HG03354 (cell line): ENCODE measurements around the gene GAS2L1.

Source experiments
- ATAC-seq: cut with Tn5 transposase; IDR thresholded peaks from one replicate; pipeline ENCODE4 v1.9.1; 2021; ENCODE audit warnings: mild to moderate bottlenecking; ENCODE audit not compliant: unreplicated experiment, poor library complexity, severe bottlenecking

GAS2L1 gene

DNA sequence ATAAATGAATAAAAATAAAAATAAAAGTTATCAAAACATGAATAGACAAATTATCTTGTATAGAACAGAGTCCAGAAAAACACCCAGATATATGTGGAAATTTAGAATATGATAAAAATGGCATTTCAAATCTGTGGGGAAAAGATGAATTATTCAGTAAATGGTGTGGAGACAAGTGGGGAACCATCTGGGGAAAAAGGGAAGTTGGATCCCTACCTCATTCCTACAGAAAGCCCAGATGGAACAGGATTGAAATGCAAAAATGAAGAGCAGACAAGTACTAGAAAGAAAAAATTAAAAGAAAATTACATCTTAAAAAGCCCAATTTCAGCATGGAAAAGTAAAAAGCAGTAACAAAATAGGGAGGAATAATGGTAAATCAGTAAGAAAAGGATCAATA, 17.2 kb downstream of the GAS2L1 start:
- no peak for ATAC-seq

DNA sequence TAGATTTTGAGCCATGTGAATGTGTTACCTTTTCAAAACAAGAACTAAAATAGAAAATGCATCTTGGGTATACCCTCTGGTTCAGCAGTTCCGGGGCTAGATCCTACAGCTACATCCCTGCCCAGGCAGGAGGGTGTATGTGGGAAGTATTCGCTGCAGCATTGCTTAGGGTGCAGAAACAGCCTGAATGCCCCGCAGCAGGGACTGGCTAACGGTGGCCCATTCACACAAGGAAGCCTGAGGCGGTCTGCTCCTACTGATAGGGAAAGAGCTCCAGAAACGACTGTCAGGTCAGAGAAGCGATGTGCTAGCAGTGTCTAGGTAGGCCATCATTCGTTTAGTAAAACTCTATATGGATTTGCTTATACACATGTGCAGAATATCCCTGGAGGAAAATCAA, 18.9 kb downstream of the GAS2L1 start:
- ATAC-seq, result no peak

DNA sequence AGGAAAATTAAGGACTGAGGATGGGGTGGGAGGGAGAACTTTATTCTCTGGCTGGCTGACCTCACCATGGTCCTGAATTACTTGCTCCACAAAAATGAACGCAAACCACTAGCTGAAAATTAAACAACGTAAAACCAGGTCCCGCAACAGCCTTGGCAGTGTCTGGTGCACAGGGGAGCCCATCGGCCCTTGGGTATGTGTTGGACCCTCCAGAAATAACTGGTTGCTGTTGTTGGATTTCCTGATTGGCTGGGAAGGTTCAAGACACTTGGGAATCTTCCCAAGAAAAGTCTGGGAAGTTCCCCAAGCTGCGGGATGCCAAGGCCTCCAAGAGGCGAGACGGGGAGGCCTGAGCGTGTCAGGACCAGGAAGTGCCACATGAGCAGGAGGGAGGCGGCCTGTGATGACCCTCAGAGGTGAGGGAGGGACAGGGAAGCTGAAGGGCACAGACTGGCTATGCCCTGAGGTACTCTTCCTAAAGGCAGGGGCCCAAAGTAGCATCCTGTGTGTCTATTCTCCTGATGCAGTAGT, 19.4 kb downstream of the GAS2L1 start:
- no peak for ATAC-seq

DNA sequence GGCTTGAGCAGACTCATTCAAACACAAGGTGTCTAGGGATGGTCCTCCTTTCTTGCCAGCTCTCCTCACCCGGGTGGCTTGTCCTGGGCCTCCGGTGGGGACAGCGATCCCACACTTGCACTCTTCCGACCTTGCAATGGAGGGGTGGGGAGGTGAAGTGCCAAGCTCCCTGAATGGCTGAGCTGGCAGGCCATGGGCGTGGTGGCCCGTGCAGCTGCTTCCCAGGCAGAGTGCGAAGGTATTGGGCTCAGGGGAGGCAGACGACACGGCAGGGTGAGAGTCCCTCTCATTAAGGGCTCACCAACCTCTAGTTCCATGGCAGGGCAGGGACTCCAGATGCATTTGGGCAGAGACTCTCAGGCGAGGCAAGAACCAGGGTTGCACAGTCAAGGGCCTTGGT, 20.0 kb downstream of the GAS2L1 start:
- ATAC-seq, result no peak

DNA sequence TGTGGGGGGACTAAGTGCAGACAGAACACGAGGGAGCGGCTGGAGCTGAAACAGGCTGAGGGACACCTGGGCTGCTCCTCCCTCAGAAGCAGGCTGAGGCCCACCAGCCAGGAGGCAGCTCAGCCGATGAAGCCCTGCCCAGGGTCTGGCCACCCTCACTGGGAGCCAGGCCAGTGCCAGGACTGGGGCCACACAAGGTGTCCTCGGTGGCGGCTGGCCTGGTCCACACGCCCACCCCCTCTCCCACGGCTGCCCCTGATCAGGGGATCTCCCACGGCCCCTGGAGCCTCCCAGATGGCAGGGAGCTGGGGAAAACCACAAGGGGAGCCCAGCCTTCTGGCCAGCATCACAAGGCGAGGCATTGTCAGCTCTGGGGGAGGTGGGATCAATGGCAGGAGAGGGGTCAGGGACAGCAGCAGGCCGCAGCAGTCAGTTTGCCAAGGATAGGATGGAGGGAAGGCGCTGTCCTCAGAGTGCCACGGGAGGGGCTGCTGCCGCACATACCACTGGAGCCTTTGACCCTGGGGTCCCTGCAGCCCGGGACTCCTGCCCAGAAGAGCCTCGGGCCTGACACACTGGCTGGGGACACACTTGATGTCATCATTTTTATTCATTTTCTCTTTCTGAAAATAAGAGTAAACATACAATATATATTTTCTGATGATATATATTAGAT, 20.8 kb downstream of the GAS2L1 start:
- no peak for ATAC-seq

DNA sequence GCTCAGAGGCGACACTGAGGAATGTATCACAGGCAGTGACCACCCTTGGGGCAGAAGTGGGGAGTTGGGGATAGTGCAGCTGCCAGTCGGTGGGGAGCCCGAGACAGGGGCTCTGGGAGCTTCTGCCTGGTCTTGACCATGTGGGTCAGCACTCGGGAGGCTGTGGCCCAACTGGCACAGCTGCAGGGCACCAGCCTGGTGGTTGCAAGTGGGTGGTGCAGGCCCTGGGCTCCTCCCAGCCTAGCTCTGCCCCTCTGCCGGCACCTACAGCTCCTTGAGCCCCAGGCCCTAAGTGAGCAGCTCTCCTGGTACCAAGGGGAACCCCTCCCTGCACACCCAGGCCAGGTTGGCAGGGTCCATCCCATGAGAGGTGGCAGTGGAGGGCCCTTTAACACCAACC, 21.6 kb downstream of the GAS2L1 start:
- no peak for ATAC-seq

DNA sequence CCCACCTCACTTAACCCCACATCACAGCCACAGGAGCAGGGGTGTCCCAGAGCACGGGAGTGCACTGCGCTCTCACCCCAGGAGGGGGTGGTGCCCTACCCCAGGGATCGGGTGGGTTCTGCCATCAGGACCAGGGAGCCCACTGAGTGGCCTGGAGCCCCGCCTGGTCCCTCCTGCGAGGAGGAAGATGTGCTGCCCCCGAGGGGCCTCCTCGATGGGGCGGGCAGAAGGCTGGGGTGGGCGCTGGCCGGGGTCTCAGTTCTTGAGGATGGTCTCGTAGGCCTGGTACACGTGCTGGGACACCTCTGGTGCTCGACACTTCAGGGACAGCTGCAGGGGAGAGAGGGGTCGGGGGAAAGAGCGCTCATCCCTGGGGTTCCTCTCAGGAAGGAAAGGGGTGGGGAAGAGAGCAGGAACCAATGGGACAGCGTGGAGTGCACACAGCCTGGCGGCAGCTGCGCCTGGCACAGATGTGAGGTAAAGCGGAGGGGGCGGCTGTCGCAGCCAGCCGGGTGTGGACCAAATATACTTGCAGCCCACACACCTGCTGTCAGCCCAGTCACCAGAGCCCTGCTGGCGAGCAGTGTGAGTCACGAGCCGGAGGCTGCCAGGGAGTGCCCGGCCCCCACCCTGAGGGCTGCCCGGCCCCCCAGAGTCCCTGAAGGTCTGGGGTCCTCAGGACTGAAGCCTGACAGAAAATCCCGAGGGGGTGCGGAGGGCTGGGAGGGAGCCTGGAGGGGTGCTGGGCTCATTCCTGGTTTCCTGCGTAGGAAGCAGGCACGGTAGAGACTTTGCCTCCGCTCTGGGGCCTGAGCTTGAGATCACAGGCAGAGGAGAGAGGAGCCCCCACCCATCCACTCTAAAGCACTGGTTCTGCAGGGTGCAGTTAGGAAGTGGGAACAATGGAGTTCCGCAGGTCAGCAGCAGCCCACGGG, 22.4 kb downstream of the GAS2L1 start:
- no peak for ATAC-seq

DNA sequence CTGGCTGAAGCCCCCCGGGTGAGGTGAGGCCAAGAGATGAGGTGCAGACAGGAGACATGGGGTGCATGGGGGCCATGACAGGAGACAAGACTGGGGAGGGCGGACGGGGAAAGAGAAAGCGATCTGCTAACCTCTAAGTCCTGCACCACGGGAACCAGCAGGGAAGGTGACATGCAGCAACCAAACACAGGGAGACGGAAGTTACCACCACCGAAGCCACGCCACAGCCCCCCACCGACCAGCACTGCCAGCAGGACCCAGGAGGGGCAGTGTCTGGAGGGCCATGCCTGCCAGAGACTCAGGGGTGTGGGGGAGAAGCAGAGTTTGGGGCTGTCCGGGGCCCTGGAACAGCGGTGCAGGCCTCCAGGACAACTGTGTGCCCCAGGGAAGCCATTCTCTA, 23.1 kb downstream of the GAS2L1 start:
- ATAC-seq, result no peak

DNA sequence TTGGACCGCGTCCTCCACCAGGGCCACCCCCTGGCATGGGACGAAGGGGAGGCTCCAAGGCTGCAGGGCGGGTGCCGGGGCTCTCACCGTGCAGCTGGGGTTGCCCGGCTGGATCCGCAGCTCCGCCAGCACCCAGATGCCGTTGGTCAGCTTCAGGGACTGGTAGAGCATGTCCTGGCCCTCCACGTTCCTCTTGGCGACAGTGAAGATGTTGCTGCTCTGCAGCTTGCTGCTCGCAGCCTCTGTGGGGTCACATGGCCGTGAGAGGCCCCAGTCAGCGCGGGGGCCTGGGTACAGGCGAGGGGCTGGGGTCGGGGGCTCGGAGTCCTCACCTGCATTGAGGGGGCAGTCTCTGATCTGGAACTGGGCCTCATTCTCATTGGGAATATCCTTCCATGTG, 23.8 kb downstream of the GAS2L1 start:
- ATAC-seq, result no peak

DNA sequence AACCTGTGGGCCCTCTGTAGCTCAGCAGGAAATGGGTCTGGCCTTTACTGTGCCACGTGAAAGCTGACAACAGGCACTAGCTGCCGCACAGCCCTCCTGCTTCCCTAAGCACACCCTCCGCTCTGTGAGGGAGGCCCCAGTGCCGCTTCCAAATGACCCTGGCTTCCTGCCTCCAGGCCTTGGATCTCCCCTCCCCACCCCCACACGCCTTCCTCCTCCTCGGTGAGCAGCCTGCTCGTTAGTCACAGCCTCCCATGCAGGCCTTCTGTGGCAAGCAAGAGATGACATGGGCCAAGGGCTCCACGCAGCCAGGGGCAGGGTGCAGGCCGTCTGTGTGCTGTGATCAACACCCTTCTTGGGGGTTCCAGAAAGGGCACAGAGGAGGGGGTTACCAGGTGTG, 24.3 kb downstream of the GAS2L1 start:
- no peak for ATAC-seq

DNA sequence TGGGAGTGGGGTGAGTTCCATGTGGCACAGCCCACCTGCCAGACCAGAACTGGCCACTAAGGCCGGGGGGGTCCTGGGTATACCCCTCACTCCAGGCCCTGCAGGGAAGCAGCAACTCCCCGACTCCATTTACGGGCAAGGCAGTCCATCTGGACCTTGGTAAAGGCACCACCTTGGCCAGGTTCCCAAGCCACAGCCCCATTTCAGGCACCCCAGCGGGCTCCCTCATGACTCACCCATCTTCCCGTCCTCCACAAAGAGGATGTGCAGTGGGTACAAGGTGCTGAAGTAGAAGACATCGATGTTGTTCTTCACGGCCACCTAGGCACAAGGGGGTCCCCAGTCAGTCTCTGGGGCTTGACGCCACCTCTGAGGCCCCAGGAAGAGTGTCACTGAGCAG, 24.8 kb downstream of the GAS2L1 start:
- ATAC-seq, result no peak

DNA sequence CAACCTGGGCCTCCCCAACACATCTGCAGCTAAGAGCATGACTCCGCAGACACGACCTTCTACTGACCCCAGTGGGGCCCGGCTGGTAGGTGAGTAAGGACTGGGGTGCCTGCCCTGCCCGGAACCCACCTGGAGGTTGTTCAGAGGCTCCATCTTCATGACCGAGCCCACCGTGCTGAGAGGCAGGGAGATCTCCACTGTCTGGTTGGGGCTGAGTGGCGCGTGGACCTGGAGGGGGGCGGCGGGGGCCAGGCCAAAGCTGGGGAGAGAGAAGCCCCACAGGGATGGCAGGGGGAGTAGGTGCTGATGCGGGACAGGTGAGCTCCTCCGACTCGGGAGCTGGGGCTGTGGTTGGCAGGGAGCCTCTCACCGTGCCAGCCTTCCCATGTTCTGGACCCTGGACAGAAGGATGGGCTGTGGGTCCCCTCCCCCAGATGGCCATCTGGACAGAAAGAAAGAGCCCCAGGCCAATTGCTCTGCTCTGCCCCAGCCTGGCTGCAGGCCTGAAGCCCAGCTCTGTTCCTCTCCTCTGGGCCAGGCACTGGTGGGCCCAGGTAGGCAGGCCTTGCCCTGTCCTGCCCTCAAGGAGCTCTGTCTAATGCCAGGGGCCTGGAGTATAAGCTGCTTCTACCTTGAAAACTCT, 25.3 kb downstream of the GAS2L1 start:
- ATAC-seq, result no peak

DNA sequence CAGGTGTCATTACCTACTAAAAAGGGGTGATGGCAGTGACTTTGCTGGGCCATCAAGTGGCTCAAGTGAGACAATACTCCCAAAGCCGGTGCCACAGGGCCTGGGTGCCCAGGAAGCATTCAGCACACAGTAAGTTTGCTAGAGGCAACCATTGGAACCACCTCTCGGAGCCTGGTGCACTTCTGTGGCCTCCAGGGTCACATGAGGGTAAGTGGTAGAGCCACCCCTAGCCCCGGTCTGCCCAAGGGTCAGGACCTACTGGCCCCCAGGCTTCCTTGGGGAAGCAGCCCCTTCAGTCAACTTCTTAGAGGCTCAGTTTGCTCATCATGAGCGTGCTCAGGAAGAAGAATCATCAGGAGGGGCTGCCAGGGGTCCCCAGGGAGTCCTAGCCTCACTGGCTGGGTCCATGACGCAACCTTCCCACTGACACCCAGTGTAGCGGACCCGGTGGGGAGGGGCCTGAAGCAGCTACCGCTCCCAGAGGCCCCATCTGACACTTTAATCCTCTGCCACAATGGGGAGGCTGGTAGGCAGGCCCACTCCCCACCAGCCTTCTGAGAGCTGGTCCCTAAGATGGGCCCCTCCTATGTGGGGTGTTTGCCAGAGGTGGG, 26.5 kb downstream of the GAS2L1 start:
- ATAC-seq, result no peak

DNA sequence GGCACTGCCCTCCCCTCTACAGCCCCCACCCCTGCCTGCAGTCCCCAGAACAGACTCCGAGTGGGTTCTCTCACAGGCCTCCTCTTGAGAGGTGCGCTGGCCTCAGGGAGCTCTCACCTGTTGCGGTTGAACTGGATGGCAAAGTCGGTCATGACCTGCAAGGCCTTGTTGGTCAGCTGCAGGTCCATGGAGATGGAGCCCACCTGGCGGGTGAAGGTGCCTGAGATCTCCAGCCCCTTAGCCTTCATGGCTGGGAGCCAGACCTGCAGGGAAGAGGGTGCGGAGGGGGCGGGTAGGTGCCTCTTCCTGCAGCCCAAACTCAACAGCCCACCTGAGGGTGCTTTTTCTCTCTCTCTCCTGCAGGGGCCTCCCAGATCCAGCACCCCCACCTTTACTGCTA, 27.7 kb downstream of the GAS2L1 start:
- ATAC-seq, result no peak

DNA sequence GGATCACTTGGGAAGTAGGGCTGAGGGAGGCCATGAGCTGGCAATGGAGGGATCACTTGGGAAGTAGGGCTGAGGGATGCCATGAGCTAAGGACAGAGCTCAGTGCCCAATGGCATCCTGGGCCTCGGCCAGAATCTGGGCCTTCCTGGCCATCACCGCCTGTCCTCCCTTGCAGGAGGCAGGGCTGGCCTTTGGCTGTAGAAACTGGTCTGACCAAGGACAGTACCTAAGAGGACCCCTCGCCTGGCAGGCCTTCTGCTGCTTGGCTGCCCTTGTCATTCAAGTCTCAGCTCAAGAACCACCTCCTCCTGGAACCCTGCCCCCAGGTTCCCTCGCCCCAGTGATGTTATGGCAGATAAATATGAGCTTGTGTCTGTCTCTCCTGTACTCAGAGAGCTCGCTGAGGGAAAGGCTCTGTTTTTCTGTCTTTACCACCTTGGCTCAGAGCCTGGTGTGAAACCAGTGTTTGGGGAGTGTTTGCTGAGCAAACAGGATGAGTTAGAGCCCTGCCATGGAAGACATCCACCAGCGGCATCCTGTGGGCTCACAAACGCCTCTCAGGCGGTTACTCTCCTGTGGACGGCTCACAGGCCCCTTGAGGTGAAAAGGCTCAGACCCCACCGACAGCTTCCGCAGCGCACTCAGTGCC, 28.4 kb downstream of the GAS2L1 start:
- ATAC-seq, result no peak

DNA sequence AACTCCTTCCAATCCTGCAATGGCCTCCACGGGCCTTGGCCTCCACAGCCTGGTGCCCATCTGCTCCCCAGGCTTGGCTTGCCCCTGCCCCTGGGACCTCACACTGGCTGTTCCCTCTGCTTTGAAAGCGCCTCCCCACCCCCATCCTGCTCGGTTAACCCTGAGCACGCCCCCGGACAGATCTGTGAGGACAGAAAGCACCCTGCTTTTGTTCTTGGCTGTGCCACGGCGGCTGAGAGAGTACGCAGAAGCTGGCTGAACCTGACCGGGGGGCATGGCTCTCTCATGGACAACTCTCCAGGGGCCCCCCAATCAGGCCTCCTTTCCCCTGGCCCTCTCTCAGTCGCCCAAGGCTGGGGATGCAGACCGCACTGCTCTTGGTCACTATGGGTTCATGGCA, 29.2 kb downstream of the GAS2L1 start:
- ATAC-seq, result no peak

DNA sequence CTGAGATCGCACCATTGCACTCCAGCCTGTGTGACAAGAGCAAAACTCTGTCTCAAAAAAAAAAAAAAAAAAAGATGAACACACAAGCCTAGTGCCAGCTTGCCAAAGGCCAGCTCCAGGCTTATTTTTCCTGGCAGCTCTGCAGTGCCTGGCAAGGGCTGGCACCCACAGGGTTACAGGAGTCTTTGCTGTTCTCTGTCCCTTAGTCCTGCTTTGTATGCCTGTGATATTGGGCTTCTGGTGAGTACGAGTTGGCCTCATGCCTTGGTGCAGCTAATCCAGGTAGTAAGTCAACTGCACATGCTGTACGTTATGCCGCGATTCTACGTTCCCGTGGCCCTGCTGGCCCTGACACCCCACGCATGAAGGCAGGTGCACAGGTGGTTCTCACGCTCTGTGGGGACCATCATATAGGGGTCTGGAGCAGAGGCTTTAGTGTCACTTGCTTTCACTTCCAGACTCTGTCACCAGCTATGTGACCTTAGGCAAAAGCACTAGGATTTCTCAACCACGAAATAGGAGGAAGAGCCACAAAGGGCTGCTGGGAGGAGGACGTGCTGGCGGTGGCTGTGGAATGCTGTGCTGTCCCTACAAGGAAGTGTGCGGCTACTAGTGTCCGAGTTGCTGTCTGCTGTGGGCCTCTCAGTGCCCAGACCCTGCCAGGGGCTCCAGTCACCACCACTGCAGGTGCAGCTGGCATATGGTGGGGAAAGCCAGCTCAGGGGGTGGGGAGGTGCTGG, 30.5 kb downstream of the GAS2L1 start:
- no peak for ATAC-seq

DNA sequence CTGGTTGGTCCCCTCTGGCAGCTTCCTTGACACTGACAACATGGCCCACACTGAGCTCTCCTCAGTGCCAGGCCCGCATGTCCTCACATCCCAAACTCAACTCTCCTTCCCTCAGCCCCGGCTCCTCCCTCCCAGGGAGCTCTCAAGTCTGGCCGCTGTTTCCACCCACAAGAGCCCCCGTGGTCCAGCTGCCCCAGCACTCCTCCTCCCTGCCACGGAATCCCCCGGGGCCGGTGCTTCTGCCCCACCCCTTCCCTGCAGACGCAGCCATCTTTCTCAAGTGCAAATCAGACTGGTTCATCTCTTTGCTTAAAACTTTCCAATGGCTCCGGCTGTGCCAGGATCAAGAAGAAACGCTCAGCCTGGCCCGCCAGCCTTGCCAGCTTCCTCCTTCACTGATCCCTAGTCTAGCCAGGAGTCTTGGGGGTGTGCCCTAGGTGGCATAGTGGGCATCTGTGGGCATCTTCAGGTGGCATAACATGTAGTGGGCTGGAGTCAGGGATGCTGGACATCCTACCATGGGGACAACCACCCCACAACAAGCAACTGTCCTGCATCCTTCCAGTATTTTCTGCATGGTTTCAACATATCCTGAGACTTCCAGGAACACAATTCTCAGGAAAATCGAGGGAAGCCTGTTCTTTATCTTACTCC, 31.3 kb downstream of the GAS2L1 start:
- no peak for ATAC-seq

DNA sequence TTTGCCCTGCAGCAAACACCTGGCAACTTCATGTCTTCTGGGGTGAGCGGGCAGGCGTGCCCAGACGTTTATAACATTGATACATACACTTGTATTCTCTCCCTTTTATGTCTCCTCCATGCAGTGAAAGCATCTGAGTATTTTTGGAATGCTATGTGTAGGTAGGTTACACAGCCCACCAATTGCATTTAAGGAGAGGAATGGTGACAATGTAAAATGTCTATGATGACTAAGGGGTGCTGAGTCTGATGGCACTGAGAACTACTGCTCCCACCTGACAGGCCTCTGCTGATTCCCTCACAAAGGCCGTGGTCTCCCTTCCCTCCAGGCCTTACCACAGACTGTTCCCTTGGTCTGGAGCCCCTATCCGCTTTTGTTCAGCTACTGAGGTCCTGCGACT, 31.9 kb downstream of the GAS2L1 start:
- ATAC-seq, result no peak
